PFSK-1 (cell line): ENCODE results near the gene SCRN2.

Experiments
- FOXP2 ChIP-seq: optimal IDR thresholded peaks from 2 replicates; pipeline ENCODE3; 2011; ENCODE audit warnings: borderline replicate concordance, control low read depth, inconsistent platforms; ENCODE audit not compliant: insufficient read depth; ENCODE audit errors: extremely low read length, extremely low read depth
- POLR2AphosphoS5 ChIP-seq: IDR thresholded peaks from 2 replicates; pipeline ENCODE4 v1.6.1; 2012; ENCODE audit warnings: low read depth, mild to moderate bottlenecking, control low read depth, low read length, moderate library complexity
- REST ChIP-seq, 2 experiments: IDR thresholded peaks; 2 replicates each; pipeline versions ENCODE4 v1.6.1 to v1.8.0; 2011 to 2012; ENCODE audit warnings: low read depth in 2 of 2, low read length in 2 of 2, control low read depth in 1 of 2, inconsistent platforms in 1 of 2, mild to moderate bottlenecking in 1 of 2, moderate library complexity in 1 of 2; ENCODE audit not compliant: insufficient read depth in 1 of 2
- SIN3A ChIP-seq: IDR thresholded peaks from 2 replicates; pipeline ENCODE4 v1.6.1; 2012; ENCODE audit warnings: mild to moderate bottlenecking, low read length, moderate library complexity, borderline replicate concordance; ENCODE audit not compliant: insufficient read depth
- TAF1 ChIP-seq: IDR thresholded peaks from 2 replicates; pipeline ENCODE4 v1.6.1; 2012; ENCODE audit warnings: low read length, control low read depth, borderline replicate concordance; ENCODE audit not compliant: insufficient read depth

The SCRN2 gene

GRCh38 chr17:47845716-47846075 lies 4.6 kb upstream of the SCRN2 start:
- TF ChIP-seq SIN3A (no peak), REST (IDR thresholded peaks at IDR 0.05; ENCODE audit: insufficient read depth in 1 of 2, low read depth in 2 of 2, low read length in 2 of 2) (no peak), FOXP2 (no peak), TAF1 (no peak), POLR2AphosphoS5 (no peak)

- TF ChIP-seq TAF1 = no peak
- TF ChIP-seq POLR2AphosphoS5 = no peak
- no peak for TF ChIP-seq SIN3A
- no peak for TF ChIP-seq REST (IDR thresholded peaks at IDR 0.05; ENCODE audit: insufficient read depth in 1 of 2, low read depth in 2 of 2, low read length in 2 of 2)
- TF ChIP-seq FOXP2 = no peak
These were observed 4.0 kb upstream of the SCRN2 start for GRCh38 chr17:47844814-47845715.

- TF ChIP-seq POLR2AphosphoS5 = no peak
- TF ChIP-seq TAF1 = no peak
- no peak for TF ChIP-seq REST (IDR thresholded peaks at IDR 0.05; ENCODE audit: insufficient read depth in 1 of 2, low read depth in 2 of 2, low read length in 2 of 2)
- no peak for TF ChIP-seq FOXP2
- no peak for TF ChIP-seq SIN3A
These were observed 3.2 kb upstream of the SCRN2 start for GRCh38 chr17:47844227-47844626.

GRCh38 chr17:47843391-47843730 lies 2.3 kb upstream of the SCRN2 start:
- TF ChIP-seq REST (IDR thresholded peaks at IDR 0.05; ENCODE audit: insufficient read depth in 1 of 2, low read depth in 2 of 2, low read length in 2 of 2) = no peak
- TF ChIP-seq SIN3A = no peak

- no peak for TF ChIP-seq FOXP2
- no peak for TF ChIP-seq POLR2AphosphoS5
- no peak for TF ChIP-seq SIN3A
- TF ChIP-seq TAF1 = no peak
- no peak for TF ChIP-seq REST (IDR thresholded peaks at IDR 0.05; ENCODE audit: insufficient read depth in 1 of 2, low read depth in 2 of 2, low read length in 2 of 2)
These were observed 617 bp upstream of the SCRN2 start for GRCh38 chr17:47841488-47842291.
